ENCODE measurements around the gene CLDN16. TPM values are rescaled to one million over a fixed set of nuclear protein-coding genes. Genes with fewer than 3 reads are reported as not detected.

The CLDN16 gene
- total RNA-seq = 3.2 TPM

- no peak for DNase-seq (ENCODE audit: low spot score)
Observed at GRCh38 chr3:190387578-190388213, at the start of gene CLDN16. CLDN16 (plus strand) TSS chr3:190388163; CDS start chr3:190388330, 167 bp downstream.

GRCh38 chr3:190338717-190339116 is 49.2 kb upstream of the CLDN16 start:
- no peak for DNase-seq (ENCODE audit: low spot score)

GRCh38 chr3:190339130-190339529 is 48.8 kb upstream of the CLDN16 start:
- no peak for DNase-seq (ENCODE audit: low spot score)

GRCh38 chr3:190340071-190340470 is 47.9 kb upstream of the CLDN16 start:
- no peak for DNase-seq (ENCODE audit: low spot score)

GRCh38 chr3:190345027-190345821 is 42.7 kb upstream of the CLDN16 start:
- DNase-seq (ENCODE audit: low spot score) = peak; percentile 49

- DNase-seq (ENCODE audit: low spot score) = no peak
Observed at GRCh38 chr3:190345878-190346277, 42.1 kb upstream of the CLDN16 start.

- no peak for DNase-seq (ENCODE audit: low spot score)
Observed at GRCh38 chr3:190346541-190346940, 41.4 kb upstream of the CLDN16 start.

- no peak for DNase-seq (ENCODE audit: low spot score)
Observed at GRCh38 chr3:190352861-190353457, 35.0 kb upstream of the CLDN16 start.

GRCh38 chr3:190356246-190356645 is 31.7 kb upstream of the CLDN16 start:
- no peak for DNase-seq (ENCODE audit: low spot score)

- DNase-seq (ENCODE audit: low spot score) = no peak
Observed at GRCh38 chr3:190357468-190357867, 30.5 kb upstream of the CLDN16 start.

- no peak for DNase-seq (ENCODE audit: low spot score)
Observed at GRCh38 chr3:190359813-190360212, 28.1 kb upstream of the CLDN16 start.

- no peak for DNase-seq (ENCODE audit: low spot score)
Observed at GRCh38 chr3:190360228-190360627, 27.7 kb upstream of the CLDN16 start.

GRCh38 chr3:190361791-190362190 is 26.2 kb upstream of the CLDN16 start:
- no peak for DNase-seq (ENCODE audit: low spot score)

GRCh38 chr3:190362258-190362657 is 25.7 kb upstream of the CLDN16 start:
- DNase-seq (ENCODE audit: low spot score) = no peak

GRCh38 chr3:190366133-190366532 is 21.8 kb upstream of the CLDN16 start:
- no peak for DNase-seq (ENCODE audit: low spot score)

GRCh38 chr3:190368881-190369280 is 19.1 kb upstream of the CLDN16 start:
- DNase-seq (ENCODE audit: low spot score) = no peak

- no peak for DNase-seq (ENCODE audit: low spot score)
Observed at GRCh38 chr3:190369668-190370295, 18.2 kb upstream of the CLDN16 start.

- no peak for DNase-seq (ENCODE audit: low spot score)
Observed at GRCh38 chr3:190370369-190370768, 17.6 kb upstream of the CLDN16 start.

GRCh38 chr3:190371152-190371551 is 16.8 kb upstream of the CLDN16 start:
- DNase-seq (ENCODE audit: low spot score) = no peak

GRCh38 chr3:190375246-190375645 is 12.7 kb upstream of the CLDN16 start:
- DNase-seq (ENCODE audit: low spot score) = no peak

- DNase-seq (ENCODE audit: low spot score) = no peak
Observed at GRCh38 chr3:190375671-190376070, 12.3 kb upstream of the CLDN16 start.

GRCh38 chr3:190378240-190378891 is 9.6 kb upstream of the CLDN16 start:
- no peak for DNase-seq (ENCODE audit: low spot score)
